ENCODE measurements around the gene MAP3K4. TPM values are rescaled to one million over a fixed set of nuclear protein-coding genes. Genes with fewer than 3 reads are reported as not detected.

MAP3K4 gene
- total RNA-seq, 1 donor from 2014 or later = 95.0 TPM

DNA sequence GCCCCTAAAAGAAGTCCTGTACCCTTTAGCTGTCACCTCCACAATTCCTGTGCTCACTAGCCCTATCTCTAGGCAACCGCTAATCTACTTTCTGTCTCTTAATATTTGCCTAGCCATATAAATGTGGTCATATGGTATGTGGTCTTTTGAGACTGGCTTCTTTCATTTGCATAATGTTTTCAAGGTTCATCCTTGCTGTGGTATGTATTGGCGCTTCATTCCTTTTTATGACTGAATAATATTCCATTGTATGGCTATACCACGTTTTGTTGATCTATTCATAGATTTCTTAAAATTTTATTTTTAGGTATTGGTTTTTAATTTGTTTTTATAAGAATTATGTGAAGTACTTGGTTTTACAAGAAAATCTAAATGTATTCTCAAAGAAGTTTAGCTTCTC lies 70.0 kb downstream of the MAP3K4 start:
- intact Hi-C loops (cut with DNase I) = no loop called here
- no peak for DNase-seq (ENCODE audit: low spot score)
- ATAC-seq = no peak

- intact Hi-C loops (cut with DNase I) = no loop called here
- ATAC-seq (no peak), DNase-seq (ENCODE audit: low spot score) (no peak)
Measured at GRCh38 chr6:161064915-161065314, 73.3 kb downstream of the MAP3K4 start.

DNA sequence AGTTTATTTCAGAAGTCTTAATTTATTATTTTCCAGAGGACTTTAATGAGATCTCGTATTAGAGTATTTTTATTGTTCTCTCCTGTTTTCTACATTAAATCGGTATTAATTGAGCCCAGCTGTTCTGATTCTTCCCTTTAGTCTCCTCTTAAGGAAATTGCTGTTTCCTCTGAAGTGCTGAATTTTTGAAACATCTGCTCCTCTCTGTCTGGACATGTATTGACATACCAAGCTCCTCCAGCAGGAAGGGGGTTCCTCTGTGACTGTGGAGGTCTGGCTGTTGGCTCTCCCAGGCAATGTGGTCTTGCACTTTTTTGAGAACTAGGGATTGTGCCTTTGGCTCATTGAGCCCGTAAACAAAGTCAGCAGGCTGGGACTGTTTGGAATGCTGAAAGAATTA lies 74.9 kb downstream of the MAP3K4 start:
- intact Hi-C loops (cut with DNase I) = no loop called here
- ATAC-seq = no peak
- DNase-seq (ENCODE audit: low spot score) = no peak

GRCh38 chr6:161067749-161068148 lies 76.2 kb downstream of the MAP3K4 start:
- ATAC-seq (no peak), DNase-seq (ENCODE audit: low spot score) (no peak)
- intact Hi-C loops (cut with DNase I) = no loop called here

DNA sequence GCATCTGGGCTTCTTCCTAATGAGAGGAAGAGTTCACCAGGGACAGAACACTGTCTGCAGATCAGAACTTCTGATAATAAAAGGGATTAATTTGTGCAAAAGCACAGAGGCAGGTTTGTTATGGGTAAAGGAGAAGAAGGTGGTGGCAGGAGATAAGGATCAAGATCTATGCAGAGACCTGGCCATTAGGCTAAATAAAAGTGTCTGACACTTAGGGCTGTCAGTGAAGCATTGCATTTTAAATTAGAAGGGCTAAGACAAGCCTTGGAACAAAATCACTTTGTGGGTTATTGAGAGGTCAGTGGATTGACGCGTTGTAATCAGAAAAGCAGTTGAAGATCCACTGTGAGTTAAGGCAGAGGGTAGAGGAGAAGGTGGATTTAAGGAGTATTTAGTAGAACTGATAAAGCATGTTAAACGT lies 76.8 kb downstream of the MAP3K4 start:
- intact Hi-C loops (cut with DNase I) = no loop called here
- ATAC-seq (no peak), DNase-seq (ENCODE audit: low spot score) (no peak)

DNA sequence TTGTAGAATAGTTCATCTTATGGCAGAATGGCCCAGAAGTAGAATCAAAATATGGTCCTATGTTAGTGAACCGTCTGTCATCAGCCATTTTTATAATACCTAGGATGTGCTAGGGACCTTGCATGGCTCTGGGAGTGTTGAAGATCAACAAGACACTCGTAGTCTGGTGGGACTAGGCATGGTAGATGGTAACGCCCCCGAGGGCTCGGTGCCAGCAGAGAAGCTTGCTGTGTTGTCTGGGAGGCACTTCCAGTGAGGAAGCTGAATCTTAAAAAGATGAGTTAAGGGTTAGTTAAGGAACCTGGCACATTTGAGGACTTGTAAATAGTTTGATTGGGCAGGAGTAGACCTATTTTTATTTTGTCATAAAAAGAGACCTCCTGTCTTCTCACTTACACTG lies 82.4 kb downstream of the MAP3K4 start:
- DNase-seq (ENCODE audit: low spot score) = no peak
- ATAC-seq = no peak
- intact Hi-C loops (cut with DNase I) = no loop called here

GRCh38 chr6:161074496-161075121 lies 83.0 kb downstream of the MAP3K4 start:
- ATAC-seq (no peak), DNase-seq (ENCODE audit: low spot score) (no peak)
- intact Hi-C loops (cut with DNase I) = no loop called here

- no peak for DNase-seq (ENCODE audit: low spot score)
- ATAC-seq = no peak
- intact Hi-C loops (cut with DNase I) = no loop called here
Measured at GRCh38 chr6:161076181-161076677, 84.7 kb downstream of the MAP3K4 start.

DNA sequence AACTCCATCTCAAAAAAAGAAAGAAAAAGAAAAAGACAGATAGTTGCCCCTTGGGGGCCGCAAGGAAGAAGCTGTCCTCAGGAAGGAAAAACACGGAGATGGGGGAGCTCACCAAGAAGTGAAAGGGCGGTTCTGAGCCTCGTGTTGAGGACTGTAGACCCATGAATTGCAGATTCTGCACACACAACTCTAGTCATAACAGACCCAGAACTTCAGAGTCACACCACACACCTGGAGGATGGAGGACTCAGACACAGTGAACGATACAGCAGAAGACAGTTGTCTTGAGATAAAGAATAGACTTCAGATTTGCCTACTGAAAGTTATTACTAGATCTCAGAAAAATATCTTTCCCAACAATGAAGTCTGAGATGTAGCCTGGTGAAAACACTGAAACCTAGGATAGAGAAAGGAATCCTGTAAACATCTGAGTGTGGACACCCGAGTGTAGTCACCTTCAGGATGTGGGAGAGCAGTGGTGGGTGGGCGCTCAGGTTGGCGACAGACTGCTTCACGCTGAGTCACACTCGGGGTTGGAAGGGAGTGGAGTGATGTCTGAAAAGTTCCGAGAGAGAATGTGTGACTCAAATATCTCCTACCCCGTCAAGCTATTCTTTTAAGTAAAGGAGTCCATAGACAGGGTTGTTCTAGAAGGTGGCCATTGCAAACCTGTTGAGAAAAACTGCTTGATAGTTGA lies 88.1 kb downstream of the MAP3K4 start:
- no peak for ATAC-seq
- intact Hi-C loops (cut with DNase I) = no loop called here
- DNase-seq (ENCODE audit: low spot score) = no peak

DNA sequence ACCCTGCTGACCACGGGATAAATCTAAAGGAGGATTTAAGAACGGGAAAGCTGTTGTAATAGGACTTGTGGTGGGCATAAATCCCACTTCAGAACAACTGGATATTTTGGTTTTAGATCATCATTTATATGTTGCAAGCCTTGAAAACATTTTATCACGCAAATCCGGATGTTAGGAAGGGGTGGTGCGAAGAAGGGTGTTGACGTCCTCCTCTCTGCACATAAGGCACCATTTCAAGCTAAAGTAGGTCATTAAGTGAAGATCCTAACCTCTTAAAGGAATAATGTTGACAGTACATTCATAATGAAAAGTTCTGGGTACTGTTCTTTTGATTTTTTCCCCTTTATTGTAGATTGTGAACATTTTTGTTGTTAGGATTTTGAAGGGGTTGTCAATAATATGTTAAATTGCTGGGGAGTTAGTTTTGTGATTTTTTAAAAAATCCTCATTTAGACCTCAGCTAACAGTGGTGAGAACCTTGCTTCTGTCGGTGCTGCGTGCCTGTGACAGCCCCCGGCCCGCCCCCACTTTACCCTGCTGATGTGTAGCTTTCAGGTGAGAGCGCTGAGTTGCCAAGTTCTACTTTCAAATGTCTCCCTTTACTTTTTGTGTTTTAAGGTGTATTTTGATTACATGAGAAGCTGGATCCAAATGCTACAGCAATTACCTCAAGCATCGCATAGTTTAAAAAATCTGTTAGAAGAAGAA lies 88.8 kb downstream of the MAP3K4 start:
- intact Hi-C loops (cut with DNase I) = no loop called here
- DNase-seq (ENCODE audit: low spot score) (no peak), ATAC-seq (no peak)

DNA sequence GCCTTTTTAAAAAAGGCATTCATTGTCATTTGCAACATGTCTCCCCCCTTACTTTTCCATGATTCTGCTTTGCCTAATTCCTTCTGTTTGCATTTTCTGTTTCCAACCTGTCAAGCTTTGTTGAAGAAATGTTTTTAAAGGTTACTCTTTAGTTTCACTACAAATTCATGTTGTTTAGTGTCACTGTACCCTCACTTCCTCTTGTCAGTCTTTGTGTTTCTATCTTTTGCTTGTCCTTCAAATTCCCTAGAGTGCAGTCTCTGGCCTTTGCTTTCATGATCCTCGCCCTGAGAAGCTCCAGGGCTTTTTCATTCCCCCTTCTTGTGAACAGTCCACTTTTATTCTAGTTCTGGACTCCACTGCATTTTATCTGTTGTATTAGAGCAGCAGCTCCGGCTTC lies 90.6 kb downstream of the MAP3K4 start:
- ATAC-seq (no peak), DNase-seq (ENCODE audit: low spot score) (no peak)
- intact Hi-C loops (cut with DNase I) = no loop called here

- ATAC-seq = no peak
- no peak for DNase-seq (ENCODE audit: low spot score)
- intact Hi-C loops (cut with DNase I) = no loop called here
Measured at GRCh38 chr6:161085246-161085645, 93.7 kb downstream of the MAP3K4 start.

GRCh38 chr6:161088676-161089328 lies 97.2 kb downstream of the MAP3K4 start:
- DNase-seq (ENCODE audit: low spot score) (no peak), ATAC-seq (no peak)
- intact Hi-C loops (cut with DNase I) = no loop called here

DNA sequence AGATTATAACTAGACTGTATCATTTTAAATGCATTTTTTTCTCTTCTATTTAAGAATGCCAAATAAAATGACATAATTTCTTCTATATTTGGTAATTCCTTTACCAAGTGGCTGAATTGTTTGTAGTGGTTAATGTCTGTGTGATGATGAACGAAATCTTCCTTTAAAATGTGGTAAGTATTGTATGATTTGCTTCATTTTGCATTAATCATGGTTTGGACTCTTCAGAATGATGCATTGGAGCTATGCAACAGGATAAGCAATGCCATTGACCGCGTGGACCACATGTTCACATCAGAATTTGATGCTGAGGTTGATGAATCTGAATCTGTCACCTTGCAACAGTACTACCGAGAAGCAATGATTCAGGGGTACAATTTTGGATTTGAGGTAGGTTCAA lies 99.6 kb downstream of the MAP3K4 start:
- ATAC-seq (no peak), DNase-seq (ENCODE audit: low spot score) (no peak)
- intact Hi-C loops (cut with DNase I) = no loop called here

DNA sequence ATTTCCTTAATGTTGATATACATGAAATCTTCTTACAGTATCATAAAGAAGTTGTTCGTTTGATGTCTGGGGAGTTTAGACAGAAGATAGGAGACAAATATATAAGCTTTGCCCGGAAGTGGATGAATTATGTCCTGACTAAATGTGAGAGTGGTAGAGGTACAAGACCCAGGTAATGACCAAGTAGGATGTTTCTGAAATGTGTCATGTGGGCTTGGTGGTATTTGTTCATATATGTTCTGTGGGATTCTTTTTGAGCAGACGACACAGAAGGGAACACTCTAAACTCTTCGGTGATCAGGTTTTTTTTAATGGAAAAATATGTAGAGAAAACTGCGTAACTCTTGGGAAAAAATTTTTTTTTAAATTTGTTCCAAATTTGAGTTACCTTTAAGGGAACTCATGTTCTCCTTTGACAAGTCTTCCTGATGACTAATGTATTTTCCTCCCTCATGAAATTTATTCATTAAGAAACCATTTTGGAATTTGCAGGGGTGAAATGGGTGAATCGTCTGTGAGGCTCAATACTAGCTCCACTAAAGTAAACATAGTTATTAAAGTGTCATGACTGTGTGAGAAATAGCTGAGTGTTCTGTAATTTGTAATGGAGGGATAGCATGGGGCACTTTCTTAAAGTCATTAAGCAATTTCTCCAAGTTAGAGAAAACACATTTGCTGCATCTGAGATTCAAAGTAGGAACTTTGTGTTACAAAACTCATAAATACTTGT lies 100.6 kb downstream of the MAP3K4 start:
- no peak for ATAC-seq
- DNase-seq (ENCODE audit: low spot score) = no peak
- intact Hi-C loops (cut with DNase I) = no loop called here

- DNase-seq (ENCODE audit: low spot score) (no peak), ATAC-seq (no peak)
- intact Hi-C loops (cut with DNase I) = no loop called here
Measured at GRCh38 chr6:161094955-161095354, 103.4 kb downstream of the MAP3K4 start.

DNA sequence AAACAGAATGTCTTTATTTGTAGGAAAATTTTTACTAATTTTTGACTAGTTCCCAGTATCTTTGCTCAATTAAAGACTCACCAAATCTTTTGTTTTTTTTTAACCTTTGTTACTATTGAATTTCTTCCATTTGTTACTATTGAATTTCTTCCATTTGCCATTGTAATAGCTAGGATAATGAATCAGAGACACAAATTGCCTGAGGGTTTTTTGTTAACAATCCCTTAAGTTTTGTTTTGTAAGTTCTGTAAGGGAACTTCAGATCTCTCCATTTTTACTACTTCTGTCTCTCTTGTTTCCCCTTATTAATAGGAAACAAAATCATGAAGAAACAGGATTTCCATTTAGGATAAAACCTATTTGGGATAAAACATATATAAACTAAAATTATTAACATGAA lies 104.3 kb downstream of the MAP3K4 start:
- intact Hi-C loops (cut with DNase I) = no loop called here
- ATAC-seq (no peak), DNase-seq (ENCODE audit: low spot score) (no peak)

GRCh38 chr6:161100072-161100471 lies 108.5 kb downstream of the MAP3K4 start:
- intact Hi-C loops (cut with DNase I) = no loop called here
- DNase-seq (ENCODE audit: low spot score) (no peak), ATAC-seq (no peak)

- no peak for DNase-seq (ENCODE audit: low spot score)
- ATAC-seq = no peak
- intact Hi-C loops (cut with DNase I) = no loop called here
Measured at GRCh38 chr6:161101517-161101916, 109.9 kb downstream of the MAP3K4 start.
